ENCODE results near the gene PCA3. TPM values are rescaled to one million over a fixed set of nuclear protein-coding genes. Genes with fewer than 3 reads are reported as not detected.

Gene PCA3
- total RNA-seq, 1 experiment from 2014 or later = not detected

GRCh38 chr9:76798527-76798926, 34.3 kb downstream of the PCA3 start:
- CTCF ChIA-PET = no interaction called here
- H3K4me3 Mint-ChIP-seq (ENCODE audit: unreplicated experiment) = no peak overlapping the region
- peaks cover 4% of the 10 kb centered on the region for H3K4me1 ChIP-seq

DNA sequence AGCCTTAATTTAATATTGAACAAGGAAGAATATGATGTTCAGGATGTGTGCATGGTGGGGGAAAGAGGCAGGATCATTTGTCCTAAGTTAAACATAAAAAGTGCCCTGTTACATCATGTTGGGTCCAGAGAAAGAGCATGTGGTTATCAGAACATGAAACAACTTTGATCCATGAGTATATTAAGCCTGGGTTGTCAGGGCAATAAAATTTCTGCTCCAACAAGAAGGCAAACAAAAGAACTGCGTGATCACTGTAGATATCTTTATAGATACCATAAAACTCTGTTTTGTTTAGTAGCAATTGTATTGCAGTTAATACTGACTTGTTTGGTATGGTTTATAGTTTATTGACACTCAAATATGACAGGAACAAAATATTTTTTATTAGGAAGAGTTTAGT, 35.2 kb downstream of the PCA3 start:
- TF ChIP-seq, protein P1, sequence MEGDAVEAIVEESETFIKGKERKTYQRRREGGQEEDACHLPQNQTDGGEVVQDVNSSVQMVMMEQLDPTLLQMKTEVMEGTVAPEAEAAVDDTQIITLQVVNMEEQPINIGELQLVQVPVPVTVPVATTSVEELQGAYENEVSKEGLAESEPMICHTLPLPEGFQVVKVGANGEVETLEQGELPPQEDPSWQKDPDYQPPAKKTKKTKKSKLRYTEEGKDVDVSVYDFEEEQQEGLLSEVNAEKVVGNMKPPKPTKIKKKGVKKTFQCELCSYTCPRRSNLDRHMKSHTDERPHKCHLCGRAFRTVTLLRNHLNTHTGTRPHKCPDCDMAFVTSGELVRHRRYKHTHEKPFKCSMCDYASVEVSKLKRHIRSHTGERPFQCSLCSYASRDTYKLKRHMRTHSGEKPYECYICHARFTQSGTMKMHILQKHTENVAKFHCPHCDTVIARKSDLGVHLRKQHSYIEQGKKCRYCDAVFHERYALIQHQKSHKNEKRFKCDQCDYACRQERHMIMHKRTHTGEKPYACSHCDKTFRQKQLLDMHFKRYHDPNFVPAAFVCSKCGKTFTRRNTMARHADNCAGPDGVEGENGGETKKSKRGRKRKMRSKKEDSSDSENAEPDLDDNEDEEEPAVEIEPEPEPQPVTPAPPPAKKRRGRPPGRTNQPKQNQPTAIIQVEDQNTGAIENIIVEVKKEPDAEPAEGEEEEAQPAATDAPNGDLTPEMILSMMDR (IDR thresholded peaks at IDR 0.05; ENCODE audit: insufficient read depth in 1 of 2, low read depth in 1 of 2, low read length in 1 of 2, severe bottlenecking in 1 of 2, unreplicated experiment in 1 of 2) = no peak
- Histone ChIP-seq H3K36me3 (ENCODE audit: control insufficient read depth, insufficient read depth, low read length) (no peaks in the 10 kb centered on the region), H3K9me3 (no peaks in the 10 kb centered on the region), H3K4me3 (ENCODE audit: low read depth, low read length) (no peak overlapping the region), H3K4me1 (peaks cover 6% of the 10 kb centered on the region), H3K27me3 (replicated peaks; ENCODE audit: control insufficient read depth, insufficient read depth, low read length) (no peaks in the 10 kb centered on the region)
- Mint-ChIP-seq H3K9me3 (ENCODE audit: unreplicated experiment) (no peaks in the 10 kb centered on the region), H3K27ac (ENCODE audit: unreplicated experiment) (no peak overlapping the region), H3K27me3 (ENCODE audit: insufficient read depth, unreplicated experiment) (no peaks in the 10 kb centered on the region), H3K4me3 (ENCODE audit: unreplicated experiment) (no peak overlapping the region), H3K4me1 (ENCODE audit: low read depth, unreplicated experiment) (peaks cover 13% of the 10 kb centered on the region), H3K36me3 (ENCODE audit: insufficient read depth, unreplicated experiment) (no peaks in the 10 kb centered on the region)
- ChIA-PET CTCF (no interaction called here), POLR2A (no interaction called here)
- DNase-seq = peak in 1 of 2 experiments; percentile 5
- intact Hi-C loops (cut with micrococcal nuclease; ENCODE audit: unreplicated experiment) = no loop called here
- no TSS peak for BruUV-seq (replicated peaks)

More at GRCh38 chr9:76798527-76798926, 34.3 kb downstream of the PCA3 start:
- Histone ChIP-seq H3K36me3 (ENCODE audit: control insufficient read depth, insufficient read depth, low read length) (no peaks in the 10 kb centered on the region), H3K4me3 (ENCODE audit: low read depth, low read length) (no peak overlapping the region), H3K27me3 (replicated peaks; ENCODE audit: control insufficient read depth, insufficient read depth, low read length) (no peaks in the 10 kb centered on the region), H3K9me3 (no peaks in the 10 kb centered on the region)
- no TSS peak for BruUV-seq (replicated peaks)
- Mint-ChIP-seq H3K9me3 (ENCODE audit: unreplicated experiment) (no peaks in the 10 kb centered on the region), H3K4me1 (ENCODE audit: low read depth, unreplicated experiment) (peaks cover 4% of the 10 kb centered on the region), H3K27me3 (ENCODE audit: insufficient read depth, unreplicated experiment) (no peaks in the 10 kb centered on the region), H3K36me3 (ENCODE audit: insufficient read depth, unreplicated experiment) (no peaks in the 10 kb centered on the region), H3K27ac (ENCODE audit: unreplicated experiment) (no peak overlapping the region)
- POLR2A ChIA-PET = no interaction called here
- intact Hi-C loops (cut with micrococcal nuclease; ENCODE audit: unreplicated experiment) = no loop called here
- no peak for DNase-seq
- TF ChIP-seq, protein P1 (IDR thresholded peaks at IDR 0.05; ENCODE audit: insufficient read depth in 1 of 2, low read depth in 1 of 2, low read length in 1 of 2, severe bottlenecking in 1 of 2, unreplicated experiment in 1 of 2) = no peak

DNA sequence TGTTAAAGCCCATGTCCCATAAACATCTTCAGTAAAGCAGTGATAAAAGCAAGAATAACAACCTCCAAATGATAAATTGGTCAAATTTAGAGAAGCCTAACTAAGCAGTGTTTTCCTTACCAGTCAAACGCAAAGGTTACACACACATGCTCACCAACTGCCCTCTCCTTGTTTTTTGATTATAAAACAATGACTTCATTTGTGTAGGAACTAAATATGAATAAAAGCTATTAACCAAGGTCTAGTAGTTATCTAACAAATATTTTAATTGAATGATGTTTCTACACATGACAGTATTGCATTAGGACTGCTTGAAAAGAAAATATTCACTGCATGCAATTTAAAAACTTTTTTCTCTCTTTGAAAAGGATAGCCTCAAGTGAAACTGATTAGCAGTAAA, 36.7 kb downstream of the PCA3 start:
- H3K27me3 Mint-ChIP-seq (ENCODE audit: insufficient read depth, unreplicated experiment) = no peaks in the 10 kb centered on the region
- Histone ChIP-seq H3K27me3 (replicated peaks; ENCODE audit: control insufficient read depth, insufficient read depth, low read length) (no peaks in the 10 kb centered on the region), H3K4me1 (peaks cover 6% of the 10 kb centered on the region), H3K9me3 (no peaks in the 10 kb centered on the region), H3K4me3 (ENCODE audit: low read depth, low read length) (no peak overlapping the region), H3K36me3 (ENCODE audit: control insufficient read depth, insufficient read depth, low read length) (no peaks in the 10 kb centered on the region)
- H3K27ac Mint-ChIP-seq (ENCODE audit: unreplicated experiment) = no peak overlapping the region
- CTCF ChIA-PET = no interaction called here
- DNase-seq = no peak
- intact Hi-C loops (cut with micrococcal nuclease; ENCODE audit: unreplicated experiment) = loop anchor here (5.0 kb wide), 1 partner anchor 39 kb away; the partner anchor contains the start of gene PCA3
- peaks cover 13% of the 10 kb centered on the region for H3K4me1 Mint-ChIP-seq (ENCODE audit: low read depth, unreplicated experiment)
- POLR2A ChIA-PET = no interaction called here
- no peak overlapping the region for H3K4me3 Mint-ChIP-seq (ENCODE audit: unreplicated experiment)
- no peaks in the 10 kb centered on the region for H3K9me3 Mint-ChIP-seq (ENCODE audit: unreplicated experiment)
- TF ChIP-seq, protein P1 (IDR thresholded peaks at IDR 0.05; ENCODE audit: insufficient read depth in 1 of 2, low read depth in 1 of 2, low read length in 1 of 2, severe bottlenecking in 1 of 2, unreplicated experiment in 1 of 2) = no peak
- no TSS peak for BruUV-seq (replicated peaks)
- H3K36me3 Mint-ChIP-seq (ENCODE audit: insufficient read depth, unreplicated experiment) = no peaks in the 10 kb centered on the region

Data from Caco-2 (cell line).